Neural progenitor cell (in vitro differentiated cells): ENCODE data around the gene GSTO1.

Experiments
- CTCF ChIP-seq: fragments of 200-600 bp; sonication (generic); IDR thresholded peaks from 2 replicates; pipeline ENCODE4 v1.5.1; 2017; ENCODE audit warnings: antibody characterized with exemption, mild to moderate bottlenecking
- EZH2 ChIP-seq: fragments of 200-600 bp; sonication (generic); IDR thresholded peaks from 2 replicates; pipeline ENCODE4 v1.6.1; 2017; ENCODE audit warnings: antibody characterized with exemption, mild to moderate bottlenecking, moderate library complexity
- EZH2phosphoT487 ChIP-seq: fragments of 200-600 bp; sonication (generic); IDR thresholded peaks from 2 replicates; pipeline ENCODE4 v1.6.1; 2017; ENCODE audit warnings: antibody characterized with exemption

- TF ChIP-seq CTCF = peak; percentile 88
- TF ChIP-seq EZH2 = no peak
- TF ChIP-seq EZH2phosphoT487 = no peak
These were observed 20.4 kb downstream of the GSTO1 start for GRCh38 chr10:104274762-104275721.
